SK-N-SH (cell line): ENCODE data around the gene DPEP2.

Source experiments
- ELF1 ChIP-seq: IDR thresholded peaks from 2 replicates; pipeline ENCODE4 v1.4.0; 2012
- EZH2phosphoT487 ChIP-seq: fragments of 200-600 bp; sonication (generic); IDR thresholded peaks from 2 replicates; pipeline ENCODE4 v1.6.1; 2017; ENCODE audit warnings: low read depth, mixed run types, mild to moderate bottlenecking, antibody characterized with exemption, moderate library complexity, borderline replicate concordance
- FOXM1 ChIP-seq: IDR thresholded peaks from 2 replicates; pipeline ENCODE4 v1.4.0; 2012; ENCODE audit warnings: low read depth, mild to moderate bottlenecking
- MXI1 ChIP-seq: IDR thresholded peaks from 2 replicates; pipeline ENCODE4 v1.6.1; 2012; ENCODE audit warnings: mild to moderate bottlenecking, low read depth, low read length, improper control_type of control experiment
- NRF1 ChIP-seq: IDR thresholded peaks from 2 replicates; pipeline ENCODE4 v1.6.1; 2012; ENCODE audit warnings: low read depth, mild to moderate bottlenecking, low read length
- POLR2AphosphoS5 ChIP-seq: IDR thresholded peaks from 2 replicates; pipeline ENCODE4 v1.6.1; 2012; ENCODE audit warnings: low read depth, low read length
- RAD21 ChIP-seq: IDR thresholded peaks from 2 replicates; pipeline ENCODE4 v1.6.1; 2012; ENCODE audit warnings: mild to moderate bottlenecking, low read length
- RXRA ChIP-seq: IDR thresholded peaks from 2 replicates; pipeline ENCODE4 v1.4.0; 2012; ENCODE audit warnings: low read depth, mild to moderate bottlenecking, borderline replicate concordance
- SIN3A ChIP-seq: IDR thresholded peaks from 2 replicates; pipeline ENCODE4 v1.6.1; 2012; ENCODE audit warnings: low read depth, mild to moderate bottlenecking, low read length, moderate library complexity, borderline replicate concordance
- USF2 ChIP-seq: fragments of 150-350 bp; IDR thresholded peaks from 2 replicates; pipeline ENCODE4 v1.6.1; 2017; ENCODE audit warnings: antibody characterized with exemption, low read length, low read depth, borderline replicate concordance
- YY1 ChIP-seq: IDR thresholded peaks from 2 replicates; pipeline ENCODE4 v1.4.0; 2012; ENCODE audit warnings: low read depth, mild to moderate bottlenecking
- TF ChIP-seq, protein P1 (sequence below): IDR thresholded peaks from 2 replicates; pipeline ENCODE4 v1.6.1; 2012; ENCODE audit warnings: mild to moderate bottlenecking, low read depth, low read length, moderate library complexity
- TF ChIP-seq, protein P2 (sequence below): fragments of 200-600 bp; sonication (generic); IDR thresholded peaks from 2 replicates; pipeline ENCODE4 v1.6.1; 2017; ENCODE audit warnings: antibody characterized with exemption, mild to moderate bottlenecking, moderate library complexity
- TF ChIP-seq, protein P3 (sequence below): fragments of 150-350 bp; IDR thresholded peaks from 2 replicates; pipeline ENCODE4 v1.6.1; 2016; ENCODE audit warnings: mild to moderate bottlenecking, low read depth, low read length

DNA sequence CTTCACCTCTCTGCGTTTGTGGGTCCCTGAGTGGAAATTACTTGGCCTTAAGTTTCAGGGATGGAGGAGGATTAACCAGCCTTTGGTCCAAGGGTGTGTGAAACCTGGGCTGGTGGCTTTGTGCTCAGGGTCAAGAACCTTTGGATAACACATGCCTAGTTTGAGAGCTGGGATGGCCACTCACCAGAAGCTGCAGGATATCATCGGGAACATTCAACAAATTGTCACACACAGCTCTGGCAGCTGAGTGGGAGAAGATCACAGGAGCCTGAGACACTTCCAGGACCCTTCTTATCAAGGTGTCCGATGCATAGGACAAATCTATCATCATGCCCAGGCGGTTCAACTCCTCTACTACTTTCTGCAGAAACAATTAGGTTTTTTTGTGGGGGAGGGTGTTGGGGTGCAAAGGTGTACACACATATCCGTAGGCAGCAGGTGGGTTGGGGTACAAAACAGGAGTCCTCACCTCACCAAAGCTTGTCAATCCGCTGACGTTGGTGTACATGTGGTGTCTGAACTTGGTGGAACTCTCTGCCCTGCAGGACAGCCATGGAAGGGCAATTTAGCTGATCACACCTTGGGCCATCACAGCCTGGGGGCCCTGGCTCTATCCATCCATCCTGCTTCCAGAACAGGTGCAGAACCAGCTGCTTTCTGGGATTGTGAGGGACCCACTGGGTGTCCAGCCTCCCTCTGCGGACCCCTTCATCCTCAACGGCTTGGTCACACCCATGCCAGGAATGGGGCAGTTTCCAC, 21.6 kb downstream of the DPEP2 start:
- TF ChIP-seq, protein P1, sequence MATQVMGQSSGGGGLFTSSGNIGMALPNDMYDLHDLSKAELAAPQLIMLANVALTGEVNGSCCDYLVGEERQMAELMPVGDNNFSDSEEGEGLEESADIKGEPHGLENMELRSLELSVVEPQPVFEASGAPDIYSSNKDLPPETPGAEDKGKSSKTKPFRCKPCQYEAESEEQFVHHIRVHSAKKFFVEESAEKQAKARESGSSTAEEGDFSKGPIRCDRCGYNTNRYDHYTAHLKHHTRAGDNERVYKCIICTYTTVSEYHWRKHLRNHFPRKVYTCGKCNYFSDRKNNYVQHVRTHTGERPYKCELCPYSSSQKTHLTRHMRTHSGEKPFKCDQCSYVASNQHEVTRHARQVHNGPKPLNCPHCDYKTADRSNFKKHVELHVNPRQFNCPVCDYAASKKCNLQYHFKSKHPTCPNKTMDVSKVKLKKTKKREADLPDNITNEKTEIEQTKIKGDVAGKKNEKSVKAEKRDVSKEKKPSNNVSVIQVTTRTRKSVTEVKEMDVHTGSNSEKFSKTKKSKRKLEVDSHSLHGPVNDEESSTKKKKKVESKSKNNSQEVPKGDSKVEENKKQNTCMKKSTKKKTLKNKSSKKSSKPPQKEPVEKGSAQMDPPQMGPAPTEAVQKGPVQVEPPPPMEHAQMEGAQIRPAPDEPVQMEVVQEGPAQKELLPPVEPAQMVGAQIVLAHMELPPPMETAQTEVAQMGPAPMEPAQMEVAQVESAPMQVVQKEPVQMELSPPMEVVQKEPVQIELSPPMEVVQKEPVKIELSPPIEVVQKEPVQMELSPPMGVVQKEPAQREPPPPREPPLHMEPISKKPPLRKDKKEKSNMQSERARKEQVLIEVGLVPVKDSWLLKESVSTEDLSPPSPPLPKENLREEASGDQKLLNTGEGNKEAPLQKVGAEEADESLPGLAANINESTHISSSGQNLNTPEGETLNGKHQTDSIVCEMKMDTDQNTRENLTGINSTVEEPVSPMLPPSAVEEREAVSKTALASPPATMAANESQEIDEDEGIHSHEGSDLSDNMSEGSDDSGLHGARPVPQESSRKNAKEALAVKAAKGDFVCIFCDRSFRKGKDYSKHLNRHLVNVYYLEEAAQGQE = no peak
- TF ChIP-seq FOXM1 (no peak), RAD21 (no peak), POLR2AphosphoS5 (no peak), YY1 (no peak), EZH2phosphoT487 (no peak), RXRA (no peak), USF2 (no peak), ELF1 (no peak), SIN3A (no peak), MXI1 (no peak), NRF1 (no peak)
- TF ChIP-seq, protein P2, sequence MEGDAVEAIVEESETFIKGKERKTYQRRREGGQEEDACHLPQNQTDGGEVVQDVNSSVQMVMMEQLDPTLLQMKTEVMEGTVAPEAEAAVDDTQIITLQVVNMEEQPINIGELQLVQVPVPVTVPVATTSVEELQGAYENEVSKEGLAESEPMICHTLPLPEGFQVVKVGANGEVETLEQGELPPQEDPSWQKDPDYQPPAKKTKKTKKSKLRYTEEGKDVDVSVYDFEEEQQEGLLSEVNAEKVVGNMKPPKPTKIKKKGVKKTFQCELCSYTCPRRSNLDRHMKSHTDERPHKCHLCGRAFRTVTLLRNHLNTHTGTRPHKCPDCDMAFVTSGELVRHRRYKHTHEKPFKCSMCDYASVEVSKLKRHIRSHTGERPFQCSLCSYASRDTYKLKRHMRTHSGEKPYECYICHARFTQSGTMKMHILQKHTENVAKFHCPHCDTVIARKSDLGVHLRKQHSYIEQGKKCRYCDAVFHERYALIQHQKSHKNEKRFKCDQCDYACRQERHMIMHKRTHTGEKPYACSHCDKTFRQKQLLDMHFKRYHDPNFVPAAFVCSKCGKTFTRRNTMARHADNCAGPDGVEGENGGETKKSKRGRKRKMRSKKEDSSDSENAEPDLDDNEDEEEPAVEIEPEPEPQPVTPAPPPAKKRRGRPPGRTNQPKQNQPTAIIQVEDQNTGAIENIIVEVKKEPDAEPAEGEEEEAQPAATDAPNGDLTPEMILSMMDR = no peak
- TF ChIP-seq, protein P3, sequence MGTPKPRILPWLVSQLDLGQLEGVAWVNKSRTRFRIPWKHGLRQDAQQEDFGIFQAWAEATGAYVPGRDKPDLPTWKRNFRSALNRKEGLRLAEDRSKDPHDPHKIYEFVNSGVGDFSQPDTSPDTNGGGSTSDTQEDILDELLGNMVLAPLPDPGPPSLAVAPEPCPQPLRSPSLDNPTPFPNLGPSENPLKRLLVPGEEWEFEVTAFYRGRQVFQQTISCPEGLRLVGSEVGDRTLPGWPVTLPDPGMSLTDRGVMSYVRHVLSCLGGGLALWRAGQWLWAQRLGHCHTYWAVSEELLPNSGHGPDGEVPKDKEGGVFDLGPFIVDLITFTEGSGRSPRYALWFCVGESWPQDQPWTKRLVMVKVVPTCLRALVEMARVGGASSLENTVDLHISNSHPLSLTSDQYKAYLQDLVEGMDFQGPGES = no peak
